ENCODE data around the gene ST6GALNAC3. TPM values are rescaled to one million over a fixed set of nuclear protein-coding genes. Genes with fewer than 3 reads are reported as not detected.

ST6GALNAC3 gene
- total RNA-seq, 4 donors from 2014 or later, result 0.79 to 5.3 (median 1.6) TPM

DNA sequence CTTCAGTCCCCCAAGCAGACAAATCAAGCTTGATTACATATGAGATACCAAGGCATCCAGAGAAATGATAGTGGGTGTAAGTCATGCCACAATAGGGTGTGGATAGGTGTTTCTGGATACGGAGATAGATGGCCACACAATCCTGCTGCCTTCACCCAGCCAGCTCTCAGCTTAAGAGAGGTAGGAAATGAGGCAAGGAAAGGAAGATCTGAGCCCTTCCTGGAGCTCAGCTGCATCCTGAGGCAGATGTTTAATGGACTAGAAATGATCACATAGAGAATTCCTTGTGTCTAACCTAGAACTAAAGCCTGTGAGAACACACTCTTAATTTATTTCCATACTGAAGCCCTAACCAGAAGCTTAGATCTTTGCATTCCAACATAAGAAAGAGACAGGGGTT is 210.3 kb downstream of the ST6GALNAC3 start:
- DNase-seq (ENCODE audit: low spot score in 2 of 2), result no peak
- H3K9me3 ChIP-seq, result no peaks in the 10 kb centered on the region
- H3K27ac ChIP-seq, result no peak overlapping the region
- no peaks in the 10 kb centered on the region for H3K27me3 ChIP-seq
- H3K4me3 ChIP-seq, result no peak overlapping the region
- no peaks in the 10 kb centered on the region for H3K4me1 ChIP-seq
- no peaks in the 10 kb centered on the region for H3K36me3 ChIP-seq
- TF ChIP-seq EP300 (IDR thresholded peaks at IDR 0.05) (no peak), POLR2A (IDR thresholded peaks at IDR 0.05) (no peak), POLR2AphosphoS5 (IDR thresholded peaks at IDR 0.05) (no peak)
- TF ChIP-seq, protein P1, sequence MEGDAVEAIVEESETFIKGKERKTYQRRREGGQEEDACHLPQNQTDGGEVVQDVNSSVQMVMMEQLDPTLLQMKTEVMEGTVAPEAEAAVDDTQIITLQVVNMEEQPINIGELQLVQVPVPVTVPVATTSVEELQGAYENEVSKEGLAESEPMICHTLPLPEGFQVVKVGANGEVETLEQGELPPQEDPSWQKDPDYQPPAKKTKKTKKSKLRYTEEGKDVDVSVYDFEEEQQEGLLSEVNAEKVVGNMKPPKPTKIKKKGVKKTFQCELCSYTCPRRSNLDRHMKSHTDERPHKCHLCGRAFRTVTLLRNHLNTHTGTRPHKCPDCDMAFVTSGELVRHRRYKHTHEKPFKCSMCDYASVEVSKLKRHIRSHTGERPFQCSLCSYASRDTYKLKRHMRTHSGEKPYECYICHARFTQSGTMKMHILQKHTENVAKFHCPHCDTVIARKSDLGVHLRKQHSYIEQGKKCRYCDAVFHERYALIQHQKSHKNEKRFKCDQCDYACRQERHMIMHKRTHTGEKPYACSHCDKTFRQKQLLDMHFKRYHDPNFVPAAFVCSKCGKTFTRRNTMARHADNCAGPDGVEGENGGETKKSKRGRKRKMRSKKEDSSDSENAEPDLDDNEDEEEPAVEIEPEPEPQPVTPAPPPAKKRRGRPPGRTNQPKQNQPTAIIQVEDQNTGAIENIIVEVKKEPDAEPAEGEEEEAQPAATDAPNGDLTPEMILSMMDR (IDR thresholded peaks at IDR 0.05), result no peak
- WGBS, result 75% methylated on average over 1 of the region's 1 CpG

DNA sequence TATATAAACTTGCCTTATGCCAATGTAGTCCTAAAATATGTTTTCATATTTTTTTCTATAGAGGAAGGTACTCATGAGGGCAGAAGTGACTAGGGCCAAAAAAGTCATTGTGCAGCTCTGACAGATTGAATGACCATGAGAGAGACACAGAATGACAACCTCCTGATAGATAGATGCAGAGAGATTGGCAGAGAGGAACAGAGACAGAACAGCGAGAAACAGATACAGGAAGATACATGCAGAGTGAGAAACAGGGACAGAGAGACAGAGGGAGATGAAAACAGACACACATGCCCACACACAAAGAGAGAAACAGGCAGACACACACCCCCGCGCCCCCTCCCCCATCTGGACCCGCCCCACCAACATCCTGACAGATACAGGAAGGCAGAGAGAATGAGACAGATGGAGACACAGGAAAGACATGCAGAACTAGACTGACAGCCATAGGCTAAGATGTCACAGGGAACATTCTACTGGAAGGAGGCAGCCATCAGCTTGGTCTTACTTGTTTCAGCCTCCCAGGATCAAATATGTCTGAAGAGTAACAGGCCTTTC is 211.1 kb downstream of the ST6GALNAC3 start:
- 60% methylated on average over 4 of the region's 4 CpGs for WGBS
- no peak overlapping the region for H3K4me3 ChIP-seq
- H3K36me3 ChIP-seq, result no peaks in the 10 kb centered on the region
- no peaks in the 10 kb centered on the region for H3K4me1 ChIP-seq
- H3K27ac ChIP-seq, result no peak overlapping the region
- no peaks in the 10 kb centered on the region for H3K9me3 ChIP-seq
- TF ChIP-seq POLR2A (IDR thresholded peaks at IDR 0.05), result no peak
- no peak for TF ChIP-seq EP300 (IDR thresholded peaks at IDR 0.05)
- TF ChIP-seq, protein P1 (IDR thresholded peaks at IDR 0.05), result no peak
- TF ChIP-seq POLR2AphosphoS5 (IDR thresholded peaks at IDR 0.05), result no peak
- no peaks in the 10 kb centered on the region for H3K27me3 ChIP-seq
- no peak for DNase-seq (ENCODE audit: low spot score in 2 of 2)

DNA sequence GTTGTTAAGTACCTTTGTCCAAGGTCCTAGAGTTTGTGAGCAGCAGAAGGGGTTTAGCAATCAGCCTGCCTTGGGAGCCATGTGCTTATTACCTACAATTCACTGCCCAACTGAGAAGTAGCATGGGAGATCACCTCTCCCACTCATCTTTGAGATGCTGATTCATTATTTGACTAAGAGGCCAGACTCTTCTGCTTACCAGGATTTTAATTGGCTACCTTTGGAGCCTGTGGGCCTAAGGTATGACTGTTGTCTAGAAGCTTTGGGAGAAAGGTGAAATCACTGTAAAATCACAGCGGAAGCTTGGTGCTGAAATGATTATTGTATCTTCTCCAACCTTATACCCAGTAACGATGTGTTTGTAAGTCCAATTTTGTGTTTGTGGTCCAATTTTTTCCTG is 213.4 kb downstream of the ST6GALNAC3 start:
- Histone ChIP-seq H3K36me3 (no peaks in the 10 kb centered on the region), H3K4me3 (no peak overlapping the region), H3K27me3 (no peaks in the 10 kb centered on the region), H3K9me3 (no peaks in the 10 kb centered on the region), H3K4me1 (no peaks in the 10 kb centered on the region), H3K27ac (no peak overlapping the region)
- 97% methylated on average over 2 of the region's 2 CpGs for WGBS
- no peak for DNase-seq (ENCODE audit: low spot score in 2 of 2)
- no peak for TF ChIP-seq POLR2A (IDR thresholded peaks at IDR 0.05)
- no peak for TF ChIP-seq POLR2AphosphoS5 (IDR thresholded peaks at IDR 0.05)
- TF ChIP-seq EP300 (IDR thresholded peaks at IDR 0.05), result no peak
- TF ChIP-seq, protein P1 (IDR thresholded peaks at IDR 0.05), result no peak

DNA sequence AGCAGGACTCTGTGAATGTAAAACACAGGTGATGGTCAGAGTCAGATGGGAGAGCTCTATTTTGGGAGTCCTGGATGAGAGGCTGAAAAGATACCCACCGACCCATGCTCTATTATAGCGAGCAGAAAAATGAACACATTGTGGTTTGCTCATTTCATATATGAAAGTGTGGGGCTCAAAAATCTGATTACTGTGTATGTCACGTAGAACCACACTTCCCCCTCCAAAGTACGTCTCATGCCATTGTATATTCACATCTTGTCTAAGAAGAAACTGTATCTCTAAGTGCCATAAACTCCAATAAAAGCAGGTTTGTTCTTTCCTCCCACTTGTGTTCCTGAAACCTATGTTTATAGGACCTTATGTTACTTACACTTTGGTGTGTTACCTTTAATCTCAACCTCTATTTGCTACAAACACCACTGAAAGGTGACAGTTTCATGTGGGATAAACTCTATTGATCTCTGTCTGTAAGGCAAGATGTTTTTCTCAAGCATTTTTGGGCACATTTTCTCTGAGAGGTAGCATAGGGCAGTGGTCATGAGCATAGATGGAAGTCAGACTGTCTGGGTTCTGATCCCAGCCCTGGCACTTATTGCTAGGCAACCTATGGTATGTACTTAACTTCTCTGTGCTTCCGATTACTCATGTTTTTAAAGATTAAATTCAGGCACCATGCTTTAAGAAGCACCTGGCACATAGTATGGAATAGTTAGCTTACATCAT is 214.4 kb downstream of the ST6GALNAC3 start:
- Histone ChIP-seq H3K27ac (no peak overlapping the region), H3K27me3 (no peaks in the 10 kb centered on the region), H3K4me3 (no peak overlapping the region), H3K36me3 (no peaks in the 10 kb centered on the region), H3K4me1 (no peaks in the 10 kb centered on the region), H3K9me3 (no peaks in the 10 kb centered on the region)
- DNase-seq (ENCODE audit: low spot score in 2 of 2), result no peak
- TF ChIP-seq EP300 (IDR thresholded peaks at IDR 0.05), result no peak
- 89% methylated on average over 5 of the region's 5 CpGs for WGBS

DNA sequence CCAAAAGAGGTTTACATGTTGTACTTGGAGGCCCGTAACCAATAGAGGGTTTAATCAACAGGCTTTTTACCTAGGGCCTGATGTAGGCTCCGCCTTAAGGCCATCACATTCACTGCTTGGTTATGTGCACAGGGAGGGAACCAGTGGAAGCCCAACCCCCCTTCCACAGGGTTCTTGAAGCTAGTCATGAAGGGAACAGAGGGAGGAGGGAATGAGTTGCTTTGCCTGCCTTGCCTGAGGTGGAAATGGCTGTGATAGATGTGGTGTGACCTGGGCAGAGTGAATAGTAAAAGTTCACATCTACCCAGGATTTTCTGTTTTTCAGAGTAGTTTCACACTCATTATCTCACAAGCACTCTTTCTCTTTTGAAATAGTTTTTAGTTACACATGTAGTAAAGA is 215.1 kb downstream of the ST6GALNAC3 start:
- H3K27me3 ChIP-seq, result no peaks in the 10 kb centered on the region
- H3K4me3 ChIP-seq, result no peak overlapping the region
- TF ChIP-seq, protein P1 (IDR thresholded peaks at IDR 0.05), result no peak
- no peak for TF ChIP-seq EP300 (IDR thresholded peaks at IDR 0.05)
- TF ChIP-seq POLR2AphosphoS5 (IDR thresholded peaks at IDR 0.05), result no peak
- no peak for TF ChIP-seq POLR2A (IDR thresholded peaks at IDR 0.05)
- 83% methylated on average over 2 of the region's 2 CpGs for WGBS
- no peaks in the 10 kb centered on the region for H3K9me3 ChIP-seq
- no peak for DNase-seq (ENCODE audit: low spot score in 2 of 2)
- H3K27ac ChIP-seq, result no peak overlapping the region
- H3K4me1 ChIP-seq, result no peaks in the 10 kb centered on the region
- no peaks in the 10 kb centered on the region for H3K36me3 ChIP-seq
